HUES6 (cell line): ENCODE results near the gene DCLK1.
"Not testable (repeated sequence)": the region's sequence is repeated elsewhere in the genome, so short reads cannot be mapped to it uniquely, and the experiment has no call there.

Experiments
- H3K27ac ChIP-seq: 2 replicates; pipeline ENCODE4 v1.7.0; 2013; ENCODE audit warnings: low read depth, mild to moderate bottlenecking, low read length, inconsistent platforms
- H3K27me3 ChIP-seq: 2 replicates; pipeline ENCODE4 v1.6.1; 2013; ENCODE audit warnings: low read length; ENCODE audit not compliant: control insufficient read depth, insufficient read depth
- H3K36me3 ChIP-seq: 2 replicates; pipeline ENCODE4 v1.6.1; 2013; ENCODE audit warnings: low read length; ENCODE audit not compliant: control insufficient read depth, insufficient read depth
- H3K4me1 ChIP-seq: 2 replicates; pipeline ENCODE4 v1.6.1; 2013; ENCODE audit warnings: low read length; ENCODE audit not compliant: control insufficient read depth, insufficient read depth
- H3K4me3 ChIP-seq: 2 replicates; pipeline ENCODE4 v1.5.1; 2013; ENCODE audit warnings: low read depth, low read length
- H3K9ac ChIP-seq: one replicate; pipeline ENCODE4 v1.6.1; 2013; ENCODE audit warnings: mild to moderate bottlenecking, low read length
- H3K9me3 ChIP-seq: 2 replicates; pipeline ENCODE4 v1.6.1; 2013; ENCODE audit warnings: low read depth, low read length; ENCODE audit not compliant: control insufficient read depth, insufficient read depth

The DCLK1 gene

DNA sequence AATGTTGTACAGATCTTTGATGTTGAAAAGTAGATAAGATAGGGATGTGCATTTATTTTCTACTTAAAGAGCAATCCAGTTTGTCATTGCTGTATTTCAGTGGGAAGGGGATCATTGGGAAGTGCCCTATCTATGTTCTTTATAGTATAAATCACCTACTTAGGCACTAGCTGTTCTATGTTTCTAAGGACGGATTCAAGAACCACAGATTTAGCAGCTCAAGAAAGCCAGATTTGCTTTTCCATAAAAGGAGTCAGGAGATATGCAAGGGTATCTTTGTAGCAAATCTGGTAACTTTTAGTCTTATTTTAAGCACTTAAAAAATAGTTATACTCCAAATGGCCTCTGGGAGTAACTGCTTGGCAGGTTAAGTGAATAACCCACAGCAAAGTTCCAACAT is 23.7 kb downstream of the DCLK1 start:
- Histone ChIP-seq H3K9ac (no peak overlapping the region), H3K9me3 (no peaks in the 10 kb centered on the region), H3K4me1 (no peaks in the 10 kb centered on the region), H3K27ac (no peak overlapping the region), H3K27me3 (no peaks in the 10 kb centered on the region), H3K4me3 (no peak overlapping the region), H3K36me3 (no peaks in the 10 kb centered on the region)

DNA sequence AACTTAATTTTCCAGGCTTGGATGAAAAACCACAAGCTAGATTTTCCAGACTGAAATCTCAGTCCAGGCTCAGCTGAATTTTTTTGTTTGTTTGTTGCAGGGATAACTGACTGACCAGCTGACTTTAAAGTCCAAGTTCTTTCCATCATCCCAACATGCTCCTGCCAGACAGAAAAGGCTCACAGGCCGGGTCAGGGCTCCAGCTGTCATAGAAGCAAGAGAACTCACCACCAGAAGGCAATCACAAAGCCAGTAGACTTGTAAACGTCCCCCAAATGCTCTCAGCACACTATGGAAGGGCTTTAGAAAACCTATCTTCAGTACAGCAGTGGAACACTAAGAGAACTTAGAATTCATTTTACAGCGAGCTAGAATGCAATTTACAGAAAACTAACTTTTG is 25.5 kb downstream of the DCLK1 start:
- Histone ChIP-seq H3K4me3 (no peak overlapping the region), H3K27ac (no peak overlapping the region), H3K4me1 (no peaks in the 10 kb centered on the region), H3K9me3 (no peaks in the 10 kb centered on the region), H3K27me3 (no peaks in the 10 kb centered on the region), H3K36me3 (no peaks in the 10 kb centered on the region), H3K9ac (no peak overlapping the region)

DNA sequence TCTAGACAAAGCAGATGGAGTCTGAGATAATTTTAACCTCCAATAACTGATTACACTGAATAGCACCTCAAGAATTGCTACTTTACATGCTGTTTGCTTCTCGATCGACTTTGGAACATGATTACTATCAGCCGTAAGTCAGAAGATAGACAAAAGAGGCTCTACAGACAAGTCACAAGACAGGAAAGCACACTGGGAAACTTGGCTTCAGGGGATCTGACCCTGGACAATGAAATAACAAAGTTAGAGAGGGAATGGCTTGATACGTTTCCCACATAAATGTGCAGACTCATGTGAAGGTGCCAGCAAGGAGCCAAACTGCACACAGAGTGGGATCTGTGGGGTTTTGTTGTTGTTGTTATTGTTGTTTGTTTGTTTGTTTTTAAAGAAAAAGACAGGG is 28.5 kb downstream of the DCLK1 start:
- H3K9ac ChIP-seq: no peak overlapping the region
- no peaks in the 10 kb centered on the region for H3K36me3 ChIP-seq
- H3K27me3 ChIP-seq: no peaks in the 10 kb centered on the region
- peaks cover 4% of the 10 kb centered on the region; the same call in 1 of the 2 replicates for H3K4me1 ChIP-seq
- no peak overlapping the region for H3K4me3 ChIP-seq
- no peak overlapping the region for H3K27ac ChIP-seq
- no peaks in the 10 kb centered on the region for H3K9me3 ChIP-seq

DNA sequence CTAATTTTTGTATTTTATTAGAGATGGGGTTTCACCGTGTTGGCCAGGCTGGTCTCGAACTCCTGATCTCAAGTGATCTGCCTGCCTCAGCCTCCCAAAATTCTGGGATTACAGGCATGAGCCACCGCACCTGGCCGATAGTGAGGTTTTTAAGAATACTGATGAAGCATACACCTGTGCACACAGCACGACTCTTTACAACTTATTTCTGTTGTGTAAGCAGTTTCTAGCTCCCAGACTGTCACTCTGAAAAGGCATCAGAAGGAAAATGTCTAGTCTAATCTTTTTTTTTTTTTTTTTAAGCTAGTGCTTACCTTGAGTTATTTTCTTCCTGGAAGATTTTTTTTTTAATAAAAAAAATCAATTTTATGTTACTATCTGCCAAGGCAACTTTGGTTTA is 29.3 kb downstream of the DCLK1 start:
- not testable (repeated sequence) for H3K36me3 ChIP-seq, H3K4me3 ChIP-seq, H3K4me1 ChIP-seq, H3K27me3 ChIP-seq, H3K9ac ChIP-seq, H3K27ac ChIP-seq, H3K9me3 ChIP-seq

DNA sequence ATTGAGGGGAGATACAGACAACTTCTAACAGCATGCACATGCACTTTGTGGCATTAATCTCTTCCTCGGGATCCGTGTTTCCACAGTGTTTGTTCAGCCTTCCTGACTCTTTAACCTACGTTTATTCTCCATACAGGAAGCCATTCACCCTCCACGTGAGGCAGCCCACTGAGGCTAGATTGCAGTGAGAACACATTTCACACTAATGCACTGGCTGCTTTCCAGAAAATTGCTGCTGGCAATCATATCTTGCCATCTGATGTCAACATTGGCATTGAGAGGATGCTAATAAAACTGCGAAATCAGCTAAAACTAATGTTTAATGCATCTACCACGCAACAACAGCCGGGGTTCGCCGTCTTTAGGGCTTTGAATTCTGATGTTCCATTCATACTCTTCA is 30.0 kb downstream of the DCLK1 start:
- no peak overlapping the region for H3K4me3 ChIP-seq
- H3K36me3 ChIP-seq: no peaks in the 10 kb centered on the region
- H3K27ac ChIP-seq: no peak overlapping the region
- peaks cover 4% of the 10 kb centered on the region; the same call in 1 of the 2 replicates for H3K4me1 ChIP-seq
- no peaks in the 10 kb centered on the region for H3K9me3 ChIP-seq
- no peak overlapping the region for H3K9ac ChIP-seq
- no peaks in the 10 kb centered on the region for H3K27me3 ChIP-seq

DNA sequence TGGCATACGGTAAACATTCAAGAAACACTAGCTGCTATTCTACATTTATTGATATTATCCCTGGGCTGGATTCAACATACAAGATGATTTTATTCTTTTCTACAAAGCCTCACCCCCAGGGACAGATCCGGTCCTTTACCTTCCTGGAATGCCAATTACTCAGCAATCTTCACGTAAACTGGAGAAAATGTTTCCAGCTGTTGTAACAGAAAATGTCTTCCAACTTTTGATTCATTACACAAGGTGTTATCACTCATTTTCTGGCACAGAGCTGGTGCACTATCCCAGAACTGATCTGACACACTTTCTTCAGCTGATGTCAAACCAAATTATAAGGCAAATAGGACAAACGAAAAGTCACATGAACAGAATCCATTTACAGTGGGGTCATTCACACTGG is 33.1 kb downstream of the DCLK1 start:
- Histone ChIP-seq H3K9ac (no peak overlapping the region), H3K36me3 (no peaks in the 10 kb centered on the region), H3K27me3 (no peaks in the 10 kb centered on the region), H3K9me3 (no peaks in the 10 kb centered on the region), H3K4me1 (peaks cover 4% of the 10 kb centered on the region; the same call in 1 of the 2 replicates), H3K27ac (no peak overlapping the region), H3K4me3 (no peak overlapping the region)

DNA sequence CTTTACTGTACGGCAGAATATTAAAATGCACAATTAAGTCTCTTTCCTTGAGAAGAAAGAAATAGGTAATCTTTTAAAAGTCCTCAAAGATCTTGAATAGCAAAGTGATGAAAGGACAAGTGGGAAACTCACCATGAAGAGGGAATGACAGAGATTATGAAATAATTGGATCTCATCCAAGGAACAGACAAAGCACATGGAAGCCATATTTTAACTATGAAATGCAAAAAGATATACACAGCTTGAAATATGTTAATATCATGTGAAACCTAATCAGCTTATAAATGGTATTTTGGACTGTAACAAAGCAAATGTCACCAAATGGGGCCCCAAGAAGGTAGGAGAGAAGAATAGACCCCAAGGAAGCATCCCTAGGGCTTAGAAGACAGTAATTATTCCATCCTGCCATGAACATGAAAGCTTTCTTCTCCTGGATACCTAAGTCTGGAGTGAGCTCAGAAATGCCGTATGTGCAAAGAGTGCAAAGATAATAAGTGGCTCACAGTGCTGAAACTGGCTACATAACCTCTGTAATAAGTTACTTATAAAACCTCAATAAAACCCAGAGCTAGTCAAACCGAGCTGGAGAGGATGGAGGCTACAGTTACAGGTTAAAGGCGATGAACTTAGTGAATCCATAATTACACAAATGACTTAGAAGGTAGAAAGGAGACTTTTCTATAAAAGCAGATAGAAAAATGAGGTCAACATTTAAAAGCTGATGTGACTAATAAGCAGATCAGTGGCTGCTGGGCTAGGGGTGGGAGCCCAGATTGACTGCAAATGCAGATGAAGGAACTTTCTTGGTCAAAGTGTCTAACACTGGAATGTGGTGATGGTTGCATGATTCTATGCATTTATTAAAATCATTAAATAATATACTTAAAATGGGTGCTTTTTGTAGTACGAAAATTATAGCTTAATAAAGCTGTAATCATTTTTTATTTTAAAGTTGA is 34.4 kb downstream of the DCLK1 start:
- Histone ChIP-seq H3K4me1 (peaks cover 4% of the 10 kb centered on the region; the same call in 1 of the 2 replicates), H3K9ac (no peak overlapping the region), H3K27me3 (no peaks in the 10 kb centered on the region), H3K36me3 (no peaks in the 10 kb centered on the region), H3K9me3 (no peaks in the 10 kb centered on the region), H3K27ac (no peak overlapping the region), H3K4me3 (no peak overlapping the region)

DNA sequence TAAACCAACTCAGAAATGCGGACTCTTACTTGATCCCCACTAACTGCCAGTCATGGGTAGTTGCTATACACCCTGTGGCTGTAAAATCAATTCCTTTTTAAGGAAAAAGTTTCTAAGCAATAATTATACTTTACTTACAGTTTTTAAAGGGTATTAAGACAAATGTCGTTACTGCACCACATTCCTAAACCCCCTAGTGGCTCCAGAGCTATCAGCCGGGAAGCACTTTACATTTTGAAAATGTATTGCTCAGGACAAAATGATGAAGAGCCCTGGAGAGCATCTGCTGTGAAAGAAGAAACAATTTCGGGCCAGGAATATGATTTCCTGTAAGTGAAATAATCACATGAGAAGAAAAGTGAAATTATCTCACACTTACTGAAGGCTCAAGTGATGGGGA is 36.7 kb downstream of the DCLK1 start:
- H3K27ac ChIP-seq: no peak overlapping the region
- no peak overlapping the region for H3K4me3 ChIP-seq
- H3K27me3 ChIP-seq: no peaks in the 10 kb centered on the region
- H3K36me3 ChIP-seq: no peaks in the 10 kb centered on the region
- H3K9me3 ChIP-seq: no peaks in the 10 kb centered on the region
- no peak overlapping the region for H3K9ac ChIP-seq
- H3K4me1 ChIP-seq: peaks cover 4% of the 10 kb centered on the region; the same call in 1 of the 2 replicates

DNA sequence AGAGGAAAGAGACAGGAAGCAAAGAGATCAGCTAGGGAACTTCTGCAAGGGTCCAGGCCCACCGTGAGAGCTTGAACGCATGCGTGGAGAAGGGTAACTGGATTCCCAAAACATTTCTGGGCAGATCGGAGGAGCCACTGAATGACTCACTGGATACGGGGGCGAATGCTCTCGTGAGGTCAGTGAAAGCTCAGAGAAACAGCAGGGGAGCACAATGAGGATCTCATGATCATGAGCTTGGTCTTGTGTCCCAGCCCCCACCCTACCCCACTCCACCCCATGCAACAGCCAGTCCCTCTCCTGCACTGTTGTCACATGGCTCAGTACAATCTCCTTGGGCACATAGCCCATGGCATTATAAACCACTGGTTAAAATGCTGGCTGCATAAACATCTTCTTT is 40.6 kb downstream of the DCLK1 start:
- Histone ChIP-seq H3K36me3 (no peaks in the 10 kb centered on the region), H3K27ac (no peak overlapping the region), H3K27me3 (no peaks in the 10 kb centered on the region), H3K4me1 (peaks cover 7% of the 10 kb centered on the region; the same call in 1 of the 2 replicates), H3K4me3 (no peak overlapping the region), H3K9me3 (no peaks in the 10 kb centered on the region), H3K9ac (no peak overlapping the region)

DNA sequence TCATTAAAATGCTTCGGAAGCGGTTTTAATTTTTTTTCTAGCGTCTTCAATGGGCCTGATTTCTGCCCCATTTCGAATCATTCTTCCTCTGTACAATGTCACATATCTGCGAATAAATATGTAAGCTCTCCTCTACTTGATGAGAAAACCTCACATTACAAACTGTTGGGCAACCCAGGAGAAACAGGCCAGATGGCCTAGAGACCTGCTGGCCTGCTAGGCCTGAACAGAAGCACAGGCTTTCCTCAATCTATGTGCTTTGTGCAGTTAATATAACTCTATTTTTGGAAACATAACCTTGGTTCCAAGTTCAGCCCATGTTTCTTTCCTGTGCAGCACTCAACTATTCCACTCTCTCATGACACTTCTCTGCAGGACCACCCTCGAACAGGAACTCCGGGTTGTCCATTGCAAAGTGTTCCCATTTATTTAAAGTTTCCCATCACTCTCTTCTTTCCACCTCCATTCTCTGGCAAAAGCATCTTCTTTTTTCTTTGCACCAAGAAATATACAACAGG is 42.0 kb downstream of the DCLK1 start:
- Histone ChIP-seq H3K4me1 (peaks cover 10% of the 10 kb centered on the region; the same call in 1 of the 2 replicates), H3K27me3 (no peaks in the 10 kb centered on the region), H3K9ac (no peak overlapping the region), H3K4me3 (no peak overlapping the region), H3K9me3 (no peaks in the 10 kb centered on the region), H3K36me3 (no peaks in the 10 kb centered on the region), H3K27ac (no peak overlapping the region)

DNA sequence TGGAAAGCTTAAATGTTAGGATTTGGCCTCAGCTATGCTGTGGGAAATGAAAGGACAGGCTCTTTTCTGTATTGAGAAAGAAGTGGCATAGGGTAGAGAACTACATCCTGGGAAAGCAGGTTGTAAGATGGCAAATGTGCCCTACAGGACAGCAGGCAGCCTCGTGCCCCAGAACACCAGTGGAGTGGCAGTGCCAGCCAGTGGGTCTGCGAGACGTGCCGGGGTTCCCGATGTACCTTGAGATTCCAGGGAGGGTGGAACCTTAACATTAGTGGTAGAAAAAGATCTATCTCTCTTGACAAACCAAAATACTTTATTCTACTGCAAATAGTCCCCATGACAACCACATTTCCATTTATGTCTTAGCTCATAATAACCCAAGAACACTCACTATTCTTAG is 42.7 kb downstream of the DCLK1 start:
- H3K9ac ChIP-seq: no peak overlapping the region

More for the DNA sequence above, 42.7 kb downstream of the DCLK1 start:
- Histone ChIP-seq H3K36me3 (no peaks in the 10 kb centered on the region), H3K27me3 (no peaks in the 10 kb centered on the region), H3K27ac (no peak overlapping the region), H3K9me3 (no peaks in the 10 kb centered on the region), H3K4me3 (no peak overlapping the region), H3K4me1 (peaks cover 10% of the 10 kb centered on the region; the same call in 1 of the 2 replicates)
